GM12872 (cell line): Measurements from ENCODE around the gene ZBTB8OS.

Experiments
- TF ChIP-seq, protein P1 (sequence below): IDR thresholded peaks from 3 replicates; pipeline ENCODE4 v1.5.1; 2011; ENCODE audit warnings: low read depth, mild to moderate bottlenecking, low read length, moderate library complexity; ENCODE audit not compliant: insufficient read depth

The ZBTB8OS gene

DNA sequence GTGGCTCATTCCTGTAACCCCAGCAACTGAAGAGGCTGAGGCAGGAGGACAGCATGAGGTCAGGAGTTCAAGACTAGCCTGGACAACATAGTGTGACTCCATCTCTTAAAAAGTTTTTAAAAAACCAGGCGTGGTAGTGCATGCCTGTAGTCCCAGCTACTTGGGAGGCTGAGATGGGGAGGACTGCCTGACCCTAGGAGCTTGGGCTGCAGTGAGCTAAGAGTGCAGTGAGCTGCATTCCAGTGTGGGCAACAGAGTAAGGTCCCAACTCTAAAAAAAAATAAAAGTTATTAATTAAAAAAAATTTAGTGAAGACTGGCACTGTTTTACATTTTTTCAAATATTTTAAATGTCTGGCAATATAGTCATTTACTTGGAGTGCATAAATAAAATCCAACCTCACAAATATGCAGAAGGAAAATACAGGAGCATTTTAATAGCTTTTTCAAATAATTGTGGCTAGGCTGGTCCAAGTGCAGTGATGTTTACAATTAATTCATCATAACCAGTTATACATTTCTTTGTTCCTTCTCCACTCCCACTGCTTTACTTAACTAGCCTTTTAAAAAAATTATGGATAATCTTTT, 10.8 kb downstream of the ZBTB8OS start:
- TF ChIP-seq, protein P1, sequence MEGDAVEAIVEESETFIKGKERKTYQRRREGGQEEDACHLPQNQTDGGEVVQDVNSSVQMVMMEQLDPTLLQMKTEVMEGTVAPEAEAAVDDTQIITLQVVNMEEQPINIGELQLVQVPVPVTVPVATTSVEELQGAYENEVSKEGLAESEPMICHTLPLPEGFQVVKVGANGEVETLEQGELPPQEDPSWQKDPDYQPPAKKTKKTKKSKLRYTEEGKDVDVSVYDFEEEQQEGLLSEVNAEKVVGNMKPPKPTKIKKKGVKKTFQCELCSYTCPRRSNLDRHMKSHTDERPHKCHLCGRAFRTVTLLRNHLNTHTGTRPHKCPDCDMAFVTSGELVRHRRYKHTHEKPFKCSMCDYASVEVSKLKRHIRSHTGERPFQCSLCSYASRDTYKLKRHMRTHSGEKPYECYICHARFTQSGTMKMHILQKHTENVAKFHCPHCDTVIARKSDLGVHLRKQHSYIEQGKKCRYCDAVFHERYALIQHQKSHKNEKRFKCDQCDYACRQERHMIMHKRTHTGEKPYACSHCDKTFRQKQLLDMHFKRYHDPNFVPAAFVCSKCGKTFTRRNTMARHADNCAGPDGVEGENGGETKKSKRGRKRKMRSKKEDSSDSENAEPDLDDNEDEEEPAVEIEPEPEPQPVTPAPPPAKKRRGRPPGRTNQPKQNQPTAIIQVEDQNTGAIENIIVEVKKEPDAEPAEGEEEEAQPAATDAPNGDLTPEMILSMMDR: no peak

DNA sequence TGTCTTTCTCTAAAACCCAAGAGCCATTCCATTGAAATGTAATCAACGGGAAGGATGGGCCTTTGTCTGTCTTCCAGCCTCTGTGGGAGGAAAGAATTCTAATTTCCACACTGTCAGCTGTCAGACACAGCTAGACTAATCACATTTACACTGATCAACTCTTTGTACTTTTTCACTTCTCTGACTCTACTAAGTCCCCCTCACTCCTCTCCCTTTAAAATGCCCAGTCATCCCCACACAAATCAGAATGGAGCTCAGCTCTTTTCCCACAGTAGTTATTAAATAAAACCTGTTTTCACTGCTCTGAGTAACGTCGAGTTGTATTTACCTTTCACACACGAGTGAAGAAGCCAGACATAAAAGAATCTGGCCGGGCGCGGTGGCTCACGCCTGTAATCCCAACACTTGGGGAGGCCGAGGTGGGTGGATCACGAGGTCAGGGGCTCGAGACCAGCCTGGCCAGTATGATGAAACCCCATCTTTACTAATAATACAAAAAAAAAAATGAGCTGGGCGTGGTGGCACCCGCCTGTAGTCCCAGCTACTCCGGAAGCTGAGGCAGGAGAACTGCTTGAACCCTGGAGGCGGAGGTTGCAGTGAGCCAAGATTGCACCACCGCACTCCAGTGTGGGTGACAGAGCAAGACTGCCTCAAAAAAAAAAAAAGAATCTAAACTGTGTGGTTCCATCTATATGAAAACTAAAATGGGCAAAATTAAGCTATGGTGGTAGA, 13.3 kb downstream of the ZBTB8OS start:
- TF ChIP-seq, protein P1: no peak

DNA sequence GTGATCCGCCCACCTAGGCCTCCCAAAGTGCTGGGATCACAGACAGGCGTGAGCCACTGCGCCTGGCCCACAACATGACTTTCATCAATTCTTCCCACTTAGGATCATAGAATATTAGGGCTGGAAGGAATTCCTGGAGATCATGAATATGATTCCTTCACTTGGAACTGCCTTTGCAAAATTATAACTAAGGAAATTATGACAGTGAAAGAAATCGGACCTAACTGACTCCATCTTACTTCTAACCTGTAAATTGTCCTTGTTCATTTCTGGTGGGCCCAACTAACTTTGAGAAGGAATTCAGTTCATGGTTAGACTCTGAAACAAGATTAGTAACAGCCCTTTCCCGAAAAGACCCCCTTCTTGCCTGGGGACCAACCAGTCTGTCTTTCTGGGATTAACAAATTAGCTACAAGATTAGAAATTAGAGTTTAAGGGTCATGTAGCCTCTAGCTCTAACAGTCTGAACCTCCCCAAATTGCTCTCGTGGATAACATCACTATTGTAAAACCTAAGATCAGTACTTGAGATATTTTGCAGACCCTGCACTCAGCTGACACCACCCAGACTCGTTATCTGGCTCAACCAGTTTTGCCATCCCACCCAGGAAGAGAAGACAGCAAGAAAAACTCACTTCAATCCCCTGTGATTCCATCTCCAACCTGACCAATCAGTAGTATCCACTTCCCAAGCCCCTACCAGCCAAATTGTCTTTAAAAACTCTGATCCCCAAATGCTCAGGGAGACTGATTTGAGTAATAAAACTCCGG, 14.7 kb downstream of the ZBTB8OS start:
- TF ChIP-seq, protein P1: no peak

DNA sequence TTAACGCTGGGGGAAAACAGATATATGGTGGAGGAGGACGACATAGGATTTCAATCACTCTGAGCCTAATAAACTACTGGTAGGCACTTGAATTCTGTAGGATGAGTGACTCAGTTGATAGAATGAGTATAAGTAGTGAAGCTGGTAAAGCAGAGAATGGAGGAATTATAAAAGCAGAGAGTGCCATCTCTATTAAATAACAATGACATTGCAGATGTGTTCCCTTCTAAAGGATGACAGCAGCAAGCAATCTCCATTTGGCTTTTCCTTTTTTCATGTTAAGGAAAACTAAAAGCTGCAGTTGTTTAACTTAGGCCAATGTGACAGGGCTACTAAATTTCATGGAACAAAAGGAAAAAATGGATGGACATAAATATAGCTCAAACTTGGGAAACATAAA, 17.5 kb downstream of the ZBTB8OS start:
- TF ChIP-seq, protein P1: no peak

DNA sequence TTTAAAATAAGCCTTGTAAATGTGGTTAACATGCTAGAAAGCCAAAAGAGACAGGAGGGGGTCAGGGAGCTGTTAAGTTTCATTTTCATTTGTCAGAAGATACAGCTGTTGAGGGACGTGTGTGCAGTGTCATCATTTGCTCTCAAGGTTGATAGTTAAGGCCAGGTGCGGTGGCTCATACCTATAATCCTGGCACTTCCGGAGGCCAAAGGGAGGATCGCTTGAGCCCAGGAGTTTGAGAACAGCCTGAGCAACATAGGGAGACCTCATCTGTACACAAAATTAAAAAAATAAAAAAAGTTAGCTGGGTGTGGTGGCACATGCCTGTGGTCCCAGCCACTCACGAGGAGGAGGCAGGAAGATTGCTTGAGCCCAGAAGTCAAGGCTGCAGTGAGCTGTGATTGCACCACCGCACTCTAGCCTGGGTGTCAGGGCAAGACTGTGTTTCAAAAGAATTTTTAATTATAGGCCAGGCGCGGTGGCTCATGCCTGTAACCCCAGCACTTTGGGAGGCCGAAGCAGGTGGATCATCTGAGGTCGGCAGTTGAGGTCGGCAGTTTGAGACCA, 22.7 kb downstream of the ZBTB8OS start:
- TF ChIP-seq, protein P1: no peak

DNA sequence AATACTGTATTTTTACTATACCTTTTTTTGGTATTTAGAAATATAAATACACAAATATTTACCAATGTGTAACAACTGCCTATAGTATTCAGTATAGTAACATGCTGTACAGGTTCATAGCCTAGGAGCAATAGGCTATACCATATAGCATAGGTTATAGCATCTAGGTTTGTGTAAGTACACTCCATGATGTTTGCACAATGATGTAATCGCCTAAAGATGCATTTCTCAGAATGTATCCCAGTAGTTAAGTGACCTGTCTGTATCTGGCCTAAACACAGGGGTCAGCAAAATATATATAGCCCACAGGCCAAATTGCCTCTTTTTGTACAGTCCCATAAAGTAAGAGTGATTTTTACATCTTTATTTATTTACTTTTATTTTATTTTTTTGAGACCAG, 24.2 kb downstream of the ZBTB8OS start:
- TF ChIP-seq, protein P1: no peak

DNA sequence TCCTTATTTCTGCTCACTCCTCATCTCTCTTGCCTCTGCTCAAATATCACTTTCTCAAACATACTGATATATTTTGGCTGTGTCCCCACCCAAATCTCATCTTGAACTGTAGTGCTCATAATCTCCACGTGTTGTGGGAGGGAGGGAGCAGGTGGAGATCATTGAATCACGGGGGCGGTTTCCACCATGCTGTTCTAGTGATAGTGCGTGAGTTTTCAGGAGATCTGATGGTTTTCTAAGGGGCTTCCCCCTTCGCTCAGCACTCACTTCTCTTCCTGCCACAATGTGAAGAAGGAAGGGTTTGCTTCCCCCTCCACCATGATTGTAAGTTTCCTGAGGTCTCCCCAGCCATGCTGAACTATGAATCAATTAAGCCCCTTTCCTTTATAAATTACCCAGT, 26.6 kb downstream of the ZBTB8OS start:
- TF ChIP-seq, protein P1: no peak
